Right lobe of liver (tissue), 4 donors: Measurements from ENCODE around the gene RNGTT.

Source experiments
- CTCF ChIP-seq, 4 donors: fragments of 200-600 bp in 3 of 4; fragments of 450-650 bp in 1 of 4; IDR thresholded peaks; one replicate each; pipeline versions ENCODE4 v1.5.1 to v1.8.0; 2016 to 2022; ENCODE audit warnings: antibody characterized with exemption in 4 of 4, mild to moderate bottlenecking in 2 of 4
- POLR2A ChIP-seq: fragments of 450-650 bp; IDR thresholded peaks from one replicate; pipeline ENCODE4 v1.6.1; 2017; ENCODE audit warnings: antibody characterized with exemption, mild to moderate bottlenecking
- donor health status: DM: no; HTN: no; CAD: no.
- donor health status: DM: no; HTN: no; CAD: no.
- donor health status: DM: no; HTN: yes; CAD: no.

GRCh38 chr6:88764081-88764480, 199.3 kb downstream of the RNGTT start:
- no peak for TF ChIP-seq CTCF (IDR thresholded peaks at IDR 0.05)
- TF ChIP-seq POLR2A: no peak
